ENCODE measurements around the gene SLC44A3.
A peak's percentile ranks its signal among the peaks of the same experiment; 100 is the strongest.

SLC44A3 gene, protein sequence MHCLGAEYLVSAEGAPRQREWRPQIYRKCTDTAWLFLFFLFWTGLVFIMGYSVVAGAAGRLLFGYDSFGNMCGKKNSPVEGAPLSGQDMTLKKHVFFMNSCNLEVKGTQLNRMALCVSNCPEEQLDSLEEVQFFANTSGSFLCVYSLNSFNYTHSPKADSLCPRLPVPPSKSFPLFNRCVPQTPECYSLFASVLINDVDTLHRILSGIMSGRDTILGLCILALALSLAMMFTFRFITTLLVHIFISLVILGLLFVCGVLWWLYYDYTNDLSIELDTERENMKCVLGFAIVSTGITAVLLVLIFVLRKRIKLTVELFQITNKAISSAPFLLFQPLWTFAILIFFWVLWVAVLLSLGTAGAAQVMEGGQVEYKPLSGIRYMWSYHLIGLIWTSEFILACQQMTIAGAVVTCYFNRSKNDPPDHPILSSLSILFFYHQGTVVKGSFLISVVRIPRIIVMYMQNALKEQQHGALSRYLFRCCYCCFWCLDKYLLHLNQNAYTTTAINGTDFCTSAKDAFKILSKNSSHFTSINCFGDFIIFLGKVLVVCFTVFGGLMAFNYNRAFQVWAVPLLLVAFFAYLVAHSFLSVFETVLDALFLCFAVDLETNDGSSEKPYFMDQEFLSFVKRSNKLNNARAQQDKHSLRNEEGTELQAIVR

GRCh38 chr1:94819945-94820746 is at the start of gene SLC44A3:
Gene SLC44A3, plus strand, starts transcription at chr1:94820357. Its CDS starts 95 bp downstream, at chr1:94820452.
- DNase-seq: peak; percentile 3

- DNase-seq: no peak
Measured at GRCh38 chr1:94772230-94772641, 47.9 kb upstream of the SLC44A3 start.

GRCh38 chr1:94772845-94773244 is 47.3 kb upstream of the SLC44A3 start:
- DNase-seq: no peak

DNA sequence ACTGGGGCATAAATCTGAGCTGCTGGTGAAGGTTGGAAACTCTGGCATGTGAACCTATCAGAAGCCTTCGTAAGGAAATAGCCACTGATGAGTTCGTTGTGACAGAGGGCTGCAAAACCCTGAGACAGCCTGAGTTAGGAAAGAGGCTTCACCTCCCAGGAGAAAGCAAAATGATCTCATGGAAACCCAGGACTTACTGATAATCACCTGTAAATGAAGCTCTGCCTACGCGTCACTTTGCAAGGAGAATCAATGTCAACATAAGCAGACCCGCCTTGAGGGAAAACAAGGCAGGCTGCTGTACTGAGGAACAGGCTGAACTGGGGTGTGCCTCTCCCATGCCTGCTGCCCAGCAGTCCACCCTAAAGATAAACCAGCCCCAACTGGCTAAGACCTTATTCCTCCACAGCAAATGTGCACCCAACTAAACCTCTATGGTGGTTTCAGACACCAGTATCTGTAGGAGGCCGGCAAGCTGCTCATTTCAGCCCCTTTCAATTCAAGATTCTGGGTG is 46.8 kb upstream of the SLC44A3 start:
- no peak for DNase-seq

- no peak for DNase-seq
Measured at GRCh38 chr1:94773931-94774422, 46.2 kb upstream of the SLC44A3 start.

- DNase-seq: no peak
Measured at GRCh38 chr1:94776474-94776873, 43.7 kb upstream of the SLC44A3 start.

GRCh38 chr1:94777281-94777680 is 42.9 kb upstream of the SLC44A3 start:
- DNase-seq: no peak

DNA sequence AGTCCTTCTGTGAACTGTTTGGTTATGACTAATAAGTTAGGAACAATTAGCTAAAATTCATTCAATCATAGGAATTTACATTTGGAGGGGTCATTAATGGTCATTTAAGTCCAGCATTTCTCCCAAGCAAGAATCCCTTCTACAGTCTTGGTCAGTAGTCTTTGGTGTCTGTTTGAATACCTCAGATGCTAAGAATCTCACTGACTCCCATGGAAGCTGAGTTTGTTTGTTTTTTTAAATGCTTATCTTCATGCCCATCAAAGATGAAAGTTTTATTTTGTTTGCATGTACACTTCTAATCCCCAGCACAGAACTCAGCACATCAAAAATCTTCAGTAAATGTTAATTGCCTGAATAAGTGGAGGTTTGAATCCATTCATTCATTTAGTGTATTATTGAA is 41.3 kb upstream of the SLC44A3 start:
- DNase-seq: no peak

GRCh38 chr1:94783342-94784189 is 36.6 kb upstream of the SLC44A3 start:
- no peak for DNase-seq

- DNase-seq: no peak
Measured at GRCh38 chr1:94784190-94784515, 36.0 kb upstream of the SLC44A3 start.

- no peak for DNase-seq
Measured at GRCh38 chr1:94787691-94788090, 32.5 kb upstream of the SLC44A3 start.

GRCh38 chr1:94790246-94790645 is 29.9 kb upstream of the SLC44A3 start:
- DNase-seq: no peak

- DNase-seq: no peak
Measured at GRCh38 chr1:94790670-94791069, 29.5 kb upstream of the SLC44A3 start.

GRCh38 chr1:94792473-94793295 is 27.5 kb upstream of the SLC44A3 start:
- no peak for DNase-seq

- DNase-seq: no peak
Measured at GRCh38 chr1:94793296-94793656, 26.9 kb upstream of the SLC44A3 start.

DNA sequence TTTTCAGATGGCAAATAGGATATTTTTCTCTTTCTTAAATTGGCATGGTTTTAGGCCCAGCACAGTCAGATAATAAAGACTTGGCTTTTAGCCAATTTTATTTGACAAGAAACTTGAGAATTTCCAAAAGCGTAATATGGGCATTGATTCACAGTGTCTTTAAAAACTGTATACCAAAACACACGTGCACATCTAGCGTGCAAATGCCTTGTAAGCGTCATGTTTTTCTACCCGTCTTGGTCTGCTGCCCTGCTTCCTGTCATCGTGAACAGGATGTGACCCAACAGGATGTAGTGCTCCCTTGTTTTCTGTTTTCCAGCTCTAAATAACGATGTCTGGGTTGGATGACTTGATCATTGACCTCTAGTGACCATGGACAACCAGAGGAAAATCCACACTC is 24.7 kb upstream of the SLC44A3 start:
- DNase-seq: no peak

DNA sequence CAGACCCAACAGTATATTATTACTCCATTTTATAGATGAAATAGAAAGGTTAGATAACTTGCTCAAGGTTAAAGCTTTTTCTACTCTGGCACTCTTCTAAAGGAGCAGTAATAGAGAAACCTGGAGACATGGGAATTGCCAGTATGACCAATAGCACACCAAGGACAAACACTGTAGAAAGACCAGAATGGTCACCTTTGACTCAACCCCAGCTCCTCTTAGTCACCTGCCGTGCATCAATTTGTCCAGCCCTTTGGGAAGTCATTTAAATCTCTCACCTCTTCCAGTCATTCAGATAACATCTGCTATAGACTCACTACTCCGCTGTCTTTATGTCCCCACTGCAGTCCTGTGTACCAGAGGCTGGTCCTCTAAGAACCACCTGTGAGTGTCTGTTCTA is 23.9 kb upstream of the SLC44A3 start:
- no peak for DNase-seq

DNA sequence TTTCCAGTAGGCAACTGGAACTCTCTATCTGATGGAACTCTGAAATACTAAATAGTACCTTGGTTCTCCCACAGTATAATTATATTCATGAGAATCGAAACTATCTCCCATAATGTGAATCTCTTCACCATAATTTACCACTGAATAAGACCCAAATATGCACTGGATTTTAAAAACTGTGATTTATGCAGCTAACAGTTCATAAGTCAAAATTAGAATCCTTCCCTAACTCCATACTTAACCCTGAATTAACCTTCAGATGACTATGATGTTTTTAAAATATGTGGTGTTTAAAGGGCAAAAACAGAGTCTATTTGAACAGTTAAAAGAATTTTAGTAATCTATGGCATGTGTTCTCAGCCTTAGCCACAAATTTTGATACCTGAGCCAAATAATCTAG is 22.9 kb upstream of the SLC44A3 start:
- no peak for DNase-seq

GRCh38 chr1:94798054-94798453 is 22.1 kb upstream of the SLC44A3 start:
- DNase-seq: no peak

DNA sequence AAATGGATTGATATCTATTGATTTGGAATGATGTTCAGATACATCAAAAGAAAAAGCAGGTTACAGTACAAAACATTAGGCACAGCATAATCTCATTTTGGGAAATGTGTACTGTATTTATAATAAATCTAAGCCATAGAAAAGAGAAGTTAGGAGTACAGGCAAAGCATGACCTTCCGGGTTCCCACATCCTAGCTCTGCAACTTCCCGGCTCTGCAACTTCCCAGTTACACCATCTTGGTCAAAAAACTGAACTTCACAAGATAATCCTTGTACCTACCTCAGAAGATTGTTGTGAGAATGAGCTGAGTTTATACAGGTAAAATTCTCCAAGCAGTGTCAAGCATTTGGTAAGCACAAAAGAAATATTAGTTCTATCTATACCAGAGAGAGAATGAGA is 21.7 kb upstream of the SLC44A3 start:
- no peak for DNase-seq

GRCh38 chr1:94799206-94799605 is 21.0 kb upstream of the SLC44A3 start:
- no peak for DNase-seq
